ENCODE results near the gene PNPT1.

DNA sequence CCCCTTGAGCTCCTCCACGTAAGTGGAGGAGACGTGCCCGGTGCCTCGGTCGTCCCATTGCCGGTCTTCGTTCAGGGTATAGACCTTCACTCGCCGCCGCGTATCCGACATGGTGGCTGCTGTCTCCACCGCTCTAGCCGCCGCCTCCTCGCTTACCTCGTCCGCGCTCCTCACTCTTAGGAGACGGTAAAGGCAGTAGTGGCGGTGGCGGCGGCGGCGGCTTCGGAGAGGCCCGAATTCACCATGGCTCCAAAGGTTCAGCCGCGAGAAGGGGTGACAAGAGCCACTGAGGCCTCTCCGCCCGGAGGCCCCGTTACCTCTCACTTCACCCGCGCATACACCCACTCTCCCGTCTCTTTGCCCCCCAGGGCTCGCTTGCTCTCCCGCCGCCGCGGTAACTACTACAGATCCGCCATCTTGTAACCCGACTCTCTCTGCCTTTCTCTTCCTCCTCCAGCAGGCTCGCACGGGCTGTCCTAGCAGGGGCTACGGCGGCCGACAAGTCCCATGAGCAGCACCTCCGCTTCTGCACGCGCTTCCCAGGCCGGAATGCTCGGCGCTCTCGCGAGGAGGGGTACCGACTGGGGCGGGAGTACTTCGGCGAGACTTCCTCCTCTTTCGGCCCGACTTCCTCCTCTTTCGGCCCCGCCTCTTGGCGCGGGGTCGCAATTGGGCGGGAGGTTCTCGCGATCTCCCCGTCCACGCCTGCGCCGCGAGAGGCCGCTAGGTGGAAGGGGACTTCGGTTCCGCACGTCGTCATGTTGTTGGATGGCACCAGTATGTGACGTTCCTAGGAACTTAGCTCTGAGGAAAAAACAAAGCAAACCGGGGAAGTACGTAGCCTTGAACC lies 76.2 kb downstream of the PNPT1 start, which contains the start of gene PPP4R3B:
- TF ChIP-seq CBX2 (IDR thresholded peaks at IDR 0.05; ENCODE audit: insufficient read depth, low read length, poor library complexity, severe bottlenecking) (no peak), ELF1 (tag; IDR thresholded peaks at IDR 0.05) (peak; percentile 97), FOXA3 (CRISPR knock-in tag; conservative IDR thresholded peaks at IDR 0.05 in 1 of 2, IDR thresholded peaks at IDR 0.05 in 1 of 2) (0 out of 4 replicates have a peak, but pooled peaks of 1 of the 2 experiments have one; percentile 30), ZNF707 (CRISPR knock-in tag; conservative IDR thresholded peaks at IDR 0.05) (no peak), RFX5 (IDR thresholded peaks at IDR 0.05; ENCODE audit: low read depth, low read length) (no peak), ZC3H11A (IDR thresholded peaks at IDR 0.05; ENCODE audit: low read depth, low read length) (no peak), RNF2 (IDR thresholded peaks at IDR 0.05) (peak; percentile 86)
- TF ChIP-seq, protein P1, sequence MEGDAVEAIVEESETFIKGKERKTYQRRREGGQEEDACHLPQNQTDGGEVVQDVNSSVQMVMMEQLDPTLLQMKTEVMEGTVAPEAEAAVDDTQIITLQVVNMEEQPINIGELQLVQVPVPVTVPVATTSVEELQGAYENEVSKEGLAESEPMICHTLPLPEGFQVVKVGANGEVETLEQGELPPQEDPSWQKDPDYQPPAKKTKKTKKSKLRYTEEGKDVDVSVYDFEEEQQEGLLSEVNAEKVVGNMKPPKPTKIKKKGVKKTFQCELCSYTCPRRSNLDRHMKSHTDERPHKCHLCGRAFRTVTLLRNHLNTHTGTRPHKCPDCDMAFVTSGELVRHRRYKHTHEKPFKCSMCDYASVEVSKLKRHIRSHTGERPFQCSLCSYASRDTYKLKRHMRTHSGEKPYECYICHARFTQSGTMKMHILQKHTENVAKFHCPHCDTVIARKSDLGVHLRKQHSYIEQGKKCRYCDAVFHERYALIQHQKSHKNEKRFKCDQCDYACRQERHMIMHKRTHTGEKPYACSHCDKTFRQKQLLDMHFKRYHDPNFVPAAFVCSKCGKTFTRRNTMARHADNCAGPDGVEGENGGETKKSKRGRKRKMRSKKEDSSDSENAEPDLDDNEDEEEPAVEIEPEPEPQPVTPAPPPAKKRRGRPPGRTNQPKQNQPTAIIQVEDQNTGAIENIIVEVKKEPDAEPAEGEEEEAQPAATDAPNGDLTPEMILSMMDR (IDR thresholded peaks at IDR 0.05 in 2 of 3, conservative IDR thresholded peaks at IDR 0.05 in 1 of 3; ENCODE audit: insufficient read depth in 2 of 3, low read depth in 1 of 3, low read length in 3 of 3): peak; percentile 21 to 49 (median 48); a peak in 3 of 6 replicates
- TF ChIP-seq, protein P2, sequence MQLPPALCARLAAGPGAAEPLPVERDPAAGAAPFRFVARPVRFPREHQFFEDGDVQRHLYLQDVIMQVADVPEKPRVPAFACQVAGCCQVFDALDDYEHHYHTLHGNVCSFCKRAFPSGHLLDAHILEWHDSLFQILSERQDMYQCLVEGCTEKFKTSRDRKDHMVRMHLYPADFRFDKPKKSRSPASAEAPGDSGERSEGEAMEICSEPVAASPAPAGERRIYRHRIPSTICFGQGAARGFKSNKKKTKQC (CRISPR knock-in tag; IDR thresholded peaks at IDR 0.05): peak; percentile 67; the same call in 1 of the 2 replicates
- TF ChIP-seq, protein P3, sequence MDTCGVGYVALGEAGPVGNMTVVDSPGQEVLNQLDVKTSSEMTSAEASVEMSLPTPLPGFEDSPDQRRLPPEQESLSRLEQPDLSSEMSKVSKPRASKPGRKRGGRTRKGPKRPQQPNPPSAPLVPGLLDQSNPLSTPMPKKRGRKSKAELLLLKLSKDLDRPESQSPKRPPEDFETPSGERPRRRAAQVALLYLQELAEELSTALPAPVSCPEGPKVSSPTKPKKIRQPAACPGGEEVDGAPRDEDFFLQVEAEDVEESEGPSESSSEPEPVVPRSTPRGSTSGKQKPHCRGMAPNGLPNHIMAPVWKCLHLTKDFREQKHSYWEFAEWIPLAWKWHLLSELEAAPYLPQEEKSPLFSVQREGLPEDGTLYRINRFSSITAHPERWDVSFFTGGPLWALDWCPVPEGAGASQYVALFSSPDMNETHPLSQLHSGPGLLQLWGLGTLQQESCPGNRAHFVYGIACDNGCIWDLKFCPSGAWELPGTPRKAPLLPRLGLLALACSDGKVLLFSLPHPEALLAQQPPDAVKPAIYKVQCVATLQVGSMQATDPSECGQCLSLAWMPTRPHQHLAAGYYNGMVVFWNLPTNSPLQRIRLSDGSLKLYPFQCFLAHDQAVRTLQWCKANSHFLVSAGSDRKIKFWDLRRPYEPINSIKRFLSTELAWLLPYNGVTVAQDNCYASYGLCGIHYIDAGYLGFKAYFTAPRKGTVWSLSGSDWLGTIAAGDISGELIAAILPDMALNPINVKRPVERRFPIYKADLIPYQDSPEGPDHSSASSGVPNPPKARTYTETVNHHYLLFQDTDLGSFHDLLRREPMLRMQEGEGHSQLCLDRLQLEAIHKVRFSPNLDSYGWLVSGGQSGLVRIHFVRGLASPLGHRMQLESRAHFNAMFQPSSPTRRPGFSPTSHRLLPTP (IDR thresholded peaks at IDR 0.05; ENCODE audit: borderline replicate concordance, extremely low read depth, insufficient read length): no peak

Data from K562 (cell line).